RCC 7860 (cell line): ENCODE measurements around the gene RASGRP2.

Source experiments
- DNase-seq: peaks from one replicate; pipeline ENCODE4 v3.0.0-alpha.2; 2015; ENCODE audit warnings: low spot score
- FAIRE-seq: peaks from 2 replicates; lab custom pipeline; 2012; peaks lifted over from hg19 to GRCh38; lab: Jason Lieb, UNC

RASGRP2 gene

DNA sequence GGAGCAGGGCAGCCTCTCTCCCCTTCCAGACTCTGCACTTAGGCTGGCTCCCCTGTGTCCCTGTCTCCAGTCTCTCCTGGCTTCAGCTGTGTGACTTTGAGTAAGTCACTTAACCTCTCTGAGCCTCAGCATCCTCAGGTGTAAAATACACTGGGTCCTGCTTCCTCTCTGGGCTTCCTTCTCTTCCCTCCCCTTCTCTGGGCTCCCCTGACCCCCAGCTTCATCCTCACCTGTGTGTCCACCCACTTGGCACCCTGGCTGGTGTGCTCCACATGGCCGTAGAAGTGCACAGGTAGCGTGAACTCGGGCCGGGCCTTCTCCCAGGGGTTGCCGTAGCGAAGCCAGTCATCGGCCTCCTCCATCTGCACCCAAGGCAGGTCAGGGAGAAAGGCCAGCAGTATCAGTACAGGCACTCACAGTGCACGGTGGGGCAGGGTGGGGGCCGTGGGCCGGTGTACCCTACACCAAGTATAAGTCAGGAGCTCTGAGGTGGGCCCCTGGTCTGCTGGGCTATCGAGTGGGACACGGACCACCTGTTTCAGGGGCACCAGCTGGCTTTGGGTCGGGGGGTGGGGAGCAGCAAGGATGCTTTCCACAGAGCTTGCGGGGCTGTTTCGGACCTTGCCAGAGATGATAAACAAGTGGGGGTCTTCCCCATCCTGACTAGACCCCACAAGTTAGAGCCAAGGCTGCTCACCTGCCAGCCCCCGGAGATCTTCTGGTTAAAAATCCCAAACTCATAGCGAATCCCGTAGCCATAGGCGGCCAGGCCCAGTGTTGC, 13.8 kb upstream of the RASGRP2 start:
- no peak for FAIRE-seq

GRCh38 chr11:64755681-64756361, 11.9 kb upstream of the RASGRP2 start:
- FAIRE-seq (no peak), DNase-seq (no peak)

More for the DNA sequence above, 13.8 kb upstream of the RASGRP2 start:
- no peak for DNase-seq

- FAIRE-seq (no peak), DNase-seq (no peak)
Measured at GRCh38 chr11:64754919-64755662, 11.1 kb upstream of the RASGRP2 start.

DNA sequence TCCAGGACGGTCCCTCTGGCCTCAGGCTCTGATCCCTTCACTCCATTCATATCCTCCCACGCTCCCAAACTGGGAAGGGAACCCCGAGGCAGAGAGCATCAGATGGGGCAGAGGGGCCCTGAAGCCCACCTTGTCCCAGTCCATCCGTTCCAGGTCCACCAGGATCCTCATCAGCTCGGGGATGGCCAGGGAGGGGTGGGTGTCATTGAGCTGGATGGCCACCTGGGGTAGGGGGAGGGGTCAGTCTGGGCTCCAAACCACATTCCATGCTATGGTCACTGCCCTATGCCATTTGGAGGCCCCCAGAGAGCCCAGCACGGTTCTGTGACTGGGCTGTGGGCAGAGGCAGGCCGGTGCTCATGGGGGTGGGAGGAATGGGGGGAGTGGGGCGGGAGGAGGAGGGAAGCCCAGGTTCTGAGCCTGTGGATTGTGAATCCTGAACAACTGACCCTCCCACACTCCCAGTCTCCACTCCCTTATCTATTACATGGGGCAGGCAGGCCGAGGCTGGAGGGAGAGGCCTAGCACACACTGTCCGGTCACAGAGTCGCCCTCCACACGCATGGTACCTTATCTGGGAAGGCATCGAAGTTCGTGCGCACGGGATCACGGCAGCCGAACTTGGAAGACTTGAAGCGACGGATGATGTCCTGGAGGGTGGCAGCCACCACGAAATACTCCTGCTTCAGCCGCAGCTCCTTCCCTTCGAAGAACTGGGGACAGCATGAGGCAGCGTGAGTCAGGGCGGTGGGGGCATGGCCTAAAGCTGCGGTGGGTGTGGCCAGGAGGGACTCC, 10.4 kb upstream of the RASGRP2 start:
- FAIRE-seq (no peak), DNase-seq (no peak)

DNA sequence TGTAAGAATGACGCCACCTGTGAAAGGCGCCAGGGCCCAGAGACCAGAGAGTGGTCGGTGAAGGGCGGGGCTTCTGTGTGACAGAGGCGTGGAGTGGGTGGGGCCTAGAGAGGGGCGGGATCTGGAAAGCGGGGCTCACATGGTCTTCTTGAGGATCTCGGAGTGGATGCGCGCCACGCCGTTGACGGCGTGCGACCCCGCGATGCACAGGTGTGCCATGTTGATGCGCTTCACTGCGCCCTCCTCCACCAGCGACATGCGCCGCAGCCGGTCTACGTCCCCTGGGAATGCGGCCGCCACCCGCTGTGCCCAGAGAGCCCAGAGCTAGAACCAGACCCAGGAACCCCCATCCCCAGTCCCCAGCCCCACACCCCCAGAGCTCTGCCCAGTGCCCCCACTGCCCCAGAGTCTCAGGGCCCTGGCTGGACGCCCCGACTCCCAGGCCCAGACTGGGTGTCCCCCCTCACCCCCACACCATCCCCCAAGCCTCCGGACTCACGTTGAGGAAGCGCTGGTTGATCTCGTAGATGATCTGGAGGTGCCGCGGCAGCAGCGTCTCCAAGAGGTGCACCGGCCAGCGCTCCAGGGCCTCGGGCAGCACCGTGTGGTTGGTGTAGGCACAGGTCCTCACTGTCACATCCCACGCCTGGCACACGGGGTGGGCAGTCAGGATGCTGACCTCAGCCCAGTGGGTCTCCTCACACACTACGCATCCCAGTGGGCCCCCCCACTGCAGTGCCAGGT, 9.6 kb upstream of the RASGRP2 start:
- no peak for DNase-seq
- FAIRE-seq: no peak

DNA sequence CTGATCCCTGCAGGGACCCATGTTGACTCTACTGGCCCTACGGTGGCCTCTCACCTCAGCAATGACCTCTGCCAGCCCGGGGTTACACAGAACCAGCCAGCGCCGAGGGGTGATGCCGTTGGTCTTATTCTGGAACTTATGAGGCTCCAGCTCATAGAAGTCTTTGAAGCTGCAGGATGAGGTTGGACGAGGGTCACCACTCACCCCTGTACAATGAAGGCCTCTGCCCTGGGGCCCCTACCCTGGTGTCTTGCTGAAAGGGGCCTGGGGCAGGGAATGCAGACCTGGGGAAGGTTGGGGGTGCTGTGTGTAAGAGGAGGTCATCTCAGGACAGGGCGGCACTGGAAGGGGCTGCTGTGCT, 9.1 kb upstream of the RASGRP2 start:
- FAIRE-seq: no peak
- DNase-seq: no peak

- DNase-seq: no peak
- no peak for FAIRE-seq
Measured at GRCh38 chr11:64752175-64752970, 8.4 kb upstream of the RASGRP2 start.

DNA sequence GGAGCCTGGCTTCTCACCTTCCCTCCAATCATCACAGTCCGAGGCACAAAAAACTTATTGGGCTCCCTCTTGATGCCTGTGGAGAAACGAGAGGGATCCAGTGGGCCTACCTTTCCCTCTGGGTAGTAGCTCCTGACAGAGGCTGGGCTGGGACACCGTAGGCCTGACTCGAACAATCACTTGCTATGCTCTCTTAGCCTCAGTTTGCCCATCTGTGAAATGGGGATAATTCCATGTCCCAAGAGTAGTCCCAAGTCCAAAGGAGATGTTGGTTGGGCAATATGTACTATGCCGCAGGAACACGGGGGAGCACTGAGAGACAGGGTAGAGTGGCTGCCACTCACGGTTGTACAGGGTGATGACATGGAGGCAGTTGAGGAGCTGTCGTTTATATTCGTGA, 7.6 kb upstream of the RASGRP2 start:
- no peak for FAIRE-seq
- no peak for DNase-seq

DNA sequence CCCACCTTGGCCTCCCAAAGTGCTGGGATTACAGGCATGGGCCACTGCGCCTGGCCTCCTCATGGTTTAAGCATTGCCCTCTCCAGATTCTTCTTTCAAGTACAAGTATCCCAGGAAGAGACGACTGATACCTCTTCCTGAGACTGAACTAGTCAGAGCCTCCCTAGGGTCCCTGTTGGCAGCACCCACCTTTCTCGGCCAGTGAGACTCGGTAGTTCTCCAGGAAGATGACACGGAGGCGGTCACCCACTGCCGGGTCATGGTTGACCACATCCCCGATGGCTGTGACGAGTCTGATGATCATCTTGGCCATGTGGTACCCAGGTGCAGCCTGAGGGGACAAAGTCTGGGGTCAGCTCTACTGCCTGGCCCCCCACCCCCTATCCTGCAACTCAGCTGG, 7.2 kb upstream of the RASGRP2 start:
- DNase-seq (no peak), FAIRE-seq (no peak)

- FAIRE-seq (no peak), DNase-seq (no peak)
Measured at GRCh38 chr11:64750361-64751054, 6.6 kb upstream of the RASGRP2 start.

GRCh38 chr11:64747961-64748665, 4.2 kb upstream of the RASGRP2 start:
- no peak for DNase-seq
- FAIRE-seq: no peak

- FAIRE-seq (no peak), DNase-seq (no peak)
Measured at GRCh38 chr11:64746486-64746885, 2.5 kb upstream of the RASGRP2 start.

- no peak for DNase-seq
Measured at GRCh38 chr11:64745521-64746328, 1.8 kb upstream of the RASGRP2 start.

DNA sequence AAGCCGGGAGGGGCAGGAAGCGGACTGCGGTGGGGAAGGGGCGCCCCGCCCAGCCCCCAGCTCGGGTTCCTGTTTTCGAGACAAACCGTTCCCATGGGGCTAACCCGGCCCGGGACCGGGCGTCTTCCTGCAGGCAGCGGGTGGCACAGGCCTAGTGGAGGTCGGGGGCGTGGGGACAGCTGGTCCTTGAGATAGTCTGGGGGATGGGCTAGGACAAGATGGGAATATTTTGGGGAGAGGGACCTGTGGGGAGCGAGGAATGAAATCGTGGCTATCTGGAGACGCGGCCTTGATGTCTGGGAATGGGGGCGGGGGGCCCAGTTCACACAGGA, 1.2 kb upstream of the RASGRP2 start:
- FAIRE-seq: no peak
- no peak for DNase-seq

More at GRCh38 chr11:64745521-64746328, 1.8 kb upstream of the RASGRP2 start:
- FAIRE-seq: no peak

GRCh38 chr11:64744544-64745188, 724 bp upstream of the RASGRP2 start:
- DNase-seq (no peak), FAIRE-seq (no peak)

- DNase-seq (no peak), FAIRE-seq (no peak)
Measured at GRCh38 chr11:64742889-64743590, 902 bp downstream of the RASGRP2 start.
